Left lobe of liver (tissue), 2 donors: Measurements from ENCODE around the gene CEACAM21. TPM values are rescaled to one million over a fixed set of nuclear protein-coding genes. Genes with fewer than 3 reads are reported as not detected.
A peak's percentile ranks its signal among the peaks of the same experiment; 100 is the strongest.

ENCODE experiments used
- ATAC-seq: fragments of 200-7000 bp; cut with Tn5 transposase; one replicate; pipeline ENCODE4 v1.9.1; 2020; ENCODE audit warnings: mild to moderate bottlenecking, moderate library complexity
- DNase-seq: peaks from one replicate; pipeline ENCODE4 v3.0.0-alpha.2; 2020; ENCODE audit warnings: low spot score
- total RNA-seq: library from RNA; stranded (reverse); gene quantifications from one replicate; pipeline ENCODE4 v1.2.1, GENCODE V29; 2021
- donor health status: DM: no; HTN: no; CAD: no; lungs with moderate emphysema.
- donor health status: DM: no; HTN: yes; CAD: no.

CEACAM21 gene
- total RNA-seq, 1 donor from 2014 or later, result 0.40 TPM

GRCh38 chr19:41616792-41617621 lies 41.0 kb downstream of the CEACAM21 start:
- no peak for DNase-seq
- ATAC-seq, result peak; percentile 44

GRCh38 chr19:41617941-41618730 lies 42.2 kb downstream of the CEACAM21 start:
- ATAC-seq, result no peak
- no peak for DNase-seq

GRCh38 chr19:41619018-41619556 lies 43.1 kb downstream of the CEACAM21 start:
- no peak for DNase-seq
- ATAC-seq, result no peak

GRCh38 chr19:41620171-41620570 lies 44.2 kb downstream of the CEACAM21 start:
- DNase-seq, result no peak

GRCh38 chr19:41621226-41621625 lies 45.3 kb downstream of the CEACAM21 start:
- DNase-seq (no peak), ATAC-seq (no peak)

More at GRCh38 chr19:41620171-41620570, 44.2 kb downstream of the CEACAM21 start:
- no peak for ATAC-seq

GRCh38 chr19:41621654-41622053 lies 45.7 kb downstream of the CEACAM21 start:
- ATAC-seq, result no peak
- DNase-seq, result no peak

- no peak for ATAC-seq
- DNase-seq, result no peak
Observed at GRCh38 chr19:41623360-41623759, 47.4 kb downstream of the CEACAM21 start.

- DNase-seq, result no peak
- no peak for ATAC-seq
Observed at GRCh38 chr19:41624515-41624914, 48.5 kb downstream of the CEACAM21 start.

- DNase-seq, result no peak
- ATAC-seq, result no peak
Observed at GRCh38 chr19:41624937-41625336, 49.0 kb downstream of the CEACAM21 start.

- DNase-seq (no peak), ATAC-seq (no peak)
Observed at GRCh38 chr19:41626278-41626677, 50.3 kb downstream of the CEACAM21 start.

GRCh38 chr19:41626877-41627276 lies 50.9 kb downstream of the CEACAM21 start, which contains the start of gene CEACAM4:
Gene CEACAM4, minus strand, starts transcription at chr19:41627074. Its CDS starts 111 bp downstream, at chr19:41626963.
- ATAC-seq, result peak; percentile 54
- DNase-seq, result no peak

- ATAC-seq (no peak), DNase-seq (no peak)
Observed at GRCh38 chr19:41627966-41628675, 52.2 kb downstream of the CEACAM21 start.

Other genes with a start within 250 kb of the CEACAM21 start
- 7.9 TPM for gene TGFB1, start 222.2 kb upstream of the CEACAM21 start, total RNA-seq
- gene B9D2, start 212.0 kb upstream of the CEACAM21 start, total RNA-seq, result 2.1 TPM
- 3.1 TPM for gene TMEM91, start 199.6 kb upstream of the CEACAM21 start, total RNA-seq
- 13.2 TPM for gene EXOSC5, start 178.8 kb upstream of the CEACAM21 start, total RNA-seq
- 64.4 TPM for gene BCKDHA, start 178.3 kb upstream of the CEACAM21 start, total RNA-seq
- gene B3GNT8, start 148.8 kb upstream of the CEACAM21 start, total RNA-seq, result 0.65 TPM
- gene DMAC2, start 136.3 kb upstream of the CEACAM21 start, total RNA-seq, result 21.2 TPM
- not detected for gene ERICH4, start 133.0 kb upstream of the CEACAM21 start, total RNA-seq
- gene CEACAM4, start 50.9 kb downstream of the CEACAM21 start, total RNA-seq, result 0.25 TPM
- not detected for gene CEACAM7, start 112.1 kb downstream of the CEACAM21 start, total RNA-seq
- 0.81 TPM for gene CEACAM5, start 132.5 kb downstream of the CEACAM21 start, total RNA-seq
- gene CEACAM6, start 179.4 kb downstream of the CEACAM21 start, total RNA-seq, result 0.58 TPM
- gene CEACAM3, start 220.4 kb downstream of the CEACAM21 start, total RNA-seq, result 0.35 TPM